Amygdala (tissue), 56 donors: ENCODE results near the gene NHLRC1.
"Not testable (repeated sequence)": the region's sequence is repeated elsewhere in the genome, so short reads cannot be mapped to it uniquely, and the experiment has no call there.

ENCODE experiments used
- DNase-seq, 56 donors: peaks; one replicate each; lab custom pipeline; 2025; lab: John Stamatoyannopoulos, UW

The NHLRC1 gene

GRCh38 chr6:18122128-18123093 lies at the start of gene NHLRC1:
Gene NHLRC1, minus strand, starts transcription at chr6:18122677. Its CDS starts 71 bp downstream, at chr6:18122606.
- peak; percentile 18 to 92 (median 74) for DNase-seq

GRCh38 chr6:18171871-18172270 lies 49.4 kb upstream of the NHLRC1 start:
- no peak for DNase-seq

GRCh38 chr6:18168264-18168663 lies 45.8 kb upstream of the NHLRC1 start:
- DNase-seq: no peak

GRCh38 chr6:18166312-18167036 lies 44.0 kb upstream of the NHLRC1 start:
- no peak for DNase-seq

GRCh38 chr6:18165751-18166150 lies 43.3 kb upstream of the NHLRC1 start:
- no peak for DNase-seq

DNA sequence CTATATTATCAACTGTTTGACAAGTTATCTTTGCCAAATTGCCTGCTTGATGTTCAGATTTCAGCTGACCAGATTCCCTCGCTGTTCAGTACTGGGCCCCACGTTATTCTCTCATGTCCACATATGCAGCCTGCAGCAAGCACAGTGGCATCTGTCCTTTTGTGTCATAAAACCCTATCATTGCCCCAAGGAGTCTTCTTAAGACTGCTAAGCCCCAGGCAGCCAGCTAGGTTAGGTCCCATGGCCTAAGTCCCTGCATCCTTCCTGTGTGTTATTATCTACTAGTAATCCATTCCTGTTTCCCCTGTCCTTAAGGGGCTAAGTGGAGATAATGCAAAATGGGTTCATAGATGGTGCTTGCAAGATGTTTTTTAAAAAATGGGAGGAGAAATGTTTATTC lies 39.9 kb upstream of the NHLRC1 start:
- DNase-seq: no peak

DNA sequence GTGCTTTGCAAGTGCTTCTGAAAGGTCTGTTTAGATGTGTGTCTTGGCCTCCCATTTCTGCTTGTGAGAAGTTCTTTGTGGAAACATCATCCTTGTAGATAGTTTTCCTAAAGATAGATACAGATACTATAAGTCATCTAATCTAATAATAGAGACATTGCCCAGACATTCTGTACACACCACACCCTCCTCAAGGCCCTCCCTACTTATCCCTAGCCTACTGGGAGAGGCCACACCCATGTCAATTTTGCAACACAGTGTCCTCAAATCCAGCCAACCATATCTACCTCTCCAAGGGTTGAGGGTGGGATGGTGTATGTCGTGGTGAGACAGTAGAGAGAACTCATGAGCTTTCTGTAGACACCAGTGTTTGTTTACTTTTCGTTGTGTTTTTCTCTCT lies 39.0 kb upstream of the NHLRC1 start:
- DNase-seq: peak in 1 of 56 donors; percentile 1

- no peak for DNase-seq
Observed at GRCh38 chr6:18160911-18161310, 38.4 kb upstream of the NHLRC1 start.

GRCh38 chr6:18155864-18156421 lies 33.5 kb upstream of the NHLRC1 start:
- DNase-seq: peak in 40 of 56 donors; percentile 11 to 67 (median 32)

GRCh38 chr6:18155150-18155863 lies 32.8 kb upstream of the NHLRC1 start, which contains the start of gene KDM1B:
Gene KDM1B, plus strand, starts transcription at chr6:18155422. Its CDS starts 4,474 bp downstream, at chr6:18159896.
- peak; percentile 89 to 100 (median 98) for DNase-seq

GRCh38 chr6:18154507-18155149 lies 32.2 kb upstream of the NHLRC1 start, which contains the start of gene TPMT:
Gene TPMT, minus strand, starts transcription at chr6:18155077. Its CDS starts 5,950 bp downstream, at chr6:18149127.
- DNase-seq: peak in 4 of 56 donors; percentile 25 to 99 (median 44)

DNA sequence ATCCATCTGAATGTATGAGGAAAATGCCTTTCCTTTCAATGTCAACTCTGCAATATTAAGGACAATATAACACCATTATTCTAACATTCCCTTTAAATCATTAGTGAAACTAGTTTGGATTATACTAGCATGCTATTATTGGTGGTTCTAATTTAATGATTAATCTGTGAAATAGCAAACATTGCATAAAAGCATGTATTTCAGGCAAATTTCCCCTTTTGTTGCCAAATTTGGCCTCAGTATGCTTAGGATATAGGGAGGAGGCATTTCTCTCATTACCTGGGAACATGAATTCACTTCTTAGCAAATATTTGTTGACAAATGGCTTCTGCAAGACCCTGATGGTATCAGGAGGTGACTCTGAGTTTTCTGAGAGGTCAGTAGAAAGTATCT lies 30.8 kb upstream of the NHLRC1 start:
- no peak for DNase-seq

- DNase-seq: no peak
Observed at GRCh38 chr6:18151801-18152200, 29.3 kb upstream of the NHLRC1 start.

GRCh38 chr6:18151391-18151790 lies 28.9 kb upstream of the NHLRC1 start:
- DNase-seq: not testable (repeated sequence)

DNA sequence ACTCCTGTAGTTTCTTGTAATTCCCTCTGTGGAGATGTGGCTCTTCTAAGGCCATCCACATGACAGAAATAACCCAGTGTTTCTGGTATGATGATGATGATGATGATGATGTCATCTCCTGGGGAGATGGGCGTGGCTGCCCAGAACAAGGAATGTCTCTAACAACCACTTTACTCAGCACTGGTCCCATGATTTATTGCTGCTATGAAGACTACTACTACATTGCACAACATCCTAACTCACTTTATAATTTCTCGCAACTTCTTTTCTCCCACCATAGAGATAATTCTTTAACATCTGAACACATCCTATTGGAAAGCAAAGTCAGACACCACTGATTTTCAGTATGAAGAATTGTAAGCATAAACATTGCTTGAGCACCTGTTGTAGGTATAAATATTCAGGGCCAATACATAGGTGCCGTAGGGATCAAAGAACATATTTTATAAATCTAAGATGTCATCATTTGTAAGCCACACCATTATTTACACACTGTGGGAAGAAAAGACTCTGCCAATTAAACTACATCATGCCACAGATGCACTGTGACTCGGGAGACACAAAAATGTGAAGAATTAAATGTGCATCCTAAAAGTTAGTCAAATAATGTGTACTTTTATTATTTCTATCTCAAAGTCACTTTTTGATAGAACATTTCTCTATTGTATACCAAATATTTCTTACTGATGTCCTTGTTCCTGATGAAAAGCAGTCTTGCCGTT lies 26.0 kb upstream of the NHLRC1 start:
- no peak for DNase-seq

DNA sequence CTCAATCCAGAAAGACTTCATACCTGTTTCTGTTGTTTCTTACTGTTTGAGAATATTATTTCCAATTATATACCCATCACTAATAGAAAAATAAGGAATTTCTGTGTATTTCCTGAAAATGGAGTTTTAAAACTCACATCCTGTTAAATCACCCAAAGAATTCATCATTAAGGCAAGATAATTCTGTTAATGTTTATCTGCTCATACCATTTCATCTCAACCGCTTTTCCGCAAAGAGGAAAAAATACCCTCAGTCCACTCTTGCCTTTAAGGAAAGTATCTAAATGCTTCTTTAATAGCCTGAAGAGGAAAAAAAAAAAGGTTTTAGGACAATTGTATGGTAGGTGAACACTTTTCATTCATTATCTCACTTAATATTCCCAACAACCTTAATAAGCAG lies 25.1 kb upstream of the NHLRC1 start:
- no peak for DNase-seq

GRCh38 chr6:18147160-18147559 lies 24.7 kb upstream of the NHLRC1 start:
- no peak for DNase-seq

- DNase-seq: no peak
Observed at GRCh38 chr6:18142591-18142861, 20.0 kb upstream of the NHLRC1 start.
